RWPE1 (cell line): ENCODE data around the gene EFTUD2.

Experiments used
- CTCF ChIA-PET: fragments of 350-600 bp; sonication (Branson Sonifier 250); formaldehyde crosslinking; extraction: SDS; loops from one replicate; lab custom pipeline; 2021; lab: Yijun Ruan, JAX
- POLR2A ChIA-PET: fragments of 400-600 bp; formaldehyde crosslinking; extraction: SDS; loops from one replicate; lab custom pipeline; 2020; ENCODE audit warnings: antibody characterized with exemption; ENCODE audit not compliant: low non-redundant PET; lab: Yijun Ruan, JAX
- DNase-seq: peaks from one replicate; pipeline ENCODE4 v3.0.0; 2012; ENCODE audit warnings: low spot score
- H3K27ac ChIP-seq: fragments of 450-650 bp; 2 replicates; pipeline ENCODE4 v1.5.1; 2017
- TF ChIP-seq, protein P1 (sequence below): fragments of 450-650 bp; conservative IDR thresholded peaks from 2 replicates; pipeline ENCODE4 v1.5.1; 2017; ENCODE audit warnings: low read depth, mild to moderate bottlenecking

EFTUD2 gene

GRCh38 chr17:44926821-44927525, 27.7 kb upstream of the EFTUD2 start:
- POLR2A ChIA-PET, result no interaction called here
- TF ChIP-seq, protein P1, sequence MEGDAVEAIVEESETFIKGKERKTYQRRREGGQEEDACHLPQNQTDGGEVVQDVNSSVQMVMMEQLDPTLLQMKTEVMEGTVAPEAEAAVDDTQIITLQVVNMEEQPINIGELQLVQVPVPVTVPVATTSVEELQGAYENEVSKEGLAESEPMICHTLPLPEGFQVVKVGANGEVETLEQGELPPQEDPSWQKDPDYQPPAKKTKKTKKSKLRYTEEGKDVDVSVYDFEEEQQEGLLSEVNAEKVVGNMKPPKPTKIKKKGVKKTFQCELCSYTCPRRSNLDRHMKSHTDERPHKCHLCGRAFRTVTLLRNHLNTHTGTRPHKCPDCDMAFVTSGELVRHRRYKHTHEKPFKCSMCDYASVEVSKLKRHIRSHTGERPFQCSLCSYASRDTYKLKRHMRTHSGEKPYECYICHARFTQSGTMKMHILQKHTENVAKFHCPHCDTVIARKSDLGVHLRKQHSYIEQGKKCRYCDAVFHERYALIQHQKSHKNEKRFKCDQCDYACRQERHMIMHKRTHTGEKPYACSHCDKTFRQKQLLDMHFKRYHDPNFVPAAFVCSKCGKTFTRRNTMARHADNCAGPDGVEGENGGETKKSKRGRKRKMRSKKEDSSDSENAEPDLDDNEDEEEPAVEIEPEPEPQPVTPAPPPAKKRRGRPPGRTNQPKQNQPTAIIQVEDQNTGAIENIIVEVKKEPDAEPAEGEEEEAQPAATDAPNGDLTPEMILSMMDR, result no peak
- CTCF ChIA-PET, result interaction anchor here (1.6 kb wide), 1 partner anchor 95 kb away, joined by 8 read pairs; no protein-coding TSS in a partner anchor
- peak overlapping the region; percentile 43 for H3K27ac ChIP-seq
- DNase-seq, result no peak

DNA sequence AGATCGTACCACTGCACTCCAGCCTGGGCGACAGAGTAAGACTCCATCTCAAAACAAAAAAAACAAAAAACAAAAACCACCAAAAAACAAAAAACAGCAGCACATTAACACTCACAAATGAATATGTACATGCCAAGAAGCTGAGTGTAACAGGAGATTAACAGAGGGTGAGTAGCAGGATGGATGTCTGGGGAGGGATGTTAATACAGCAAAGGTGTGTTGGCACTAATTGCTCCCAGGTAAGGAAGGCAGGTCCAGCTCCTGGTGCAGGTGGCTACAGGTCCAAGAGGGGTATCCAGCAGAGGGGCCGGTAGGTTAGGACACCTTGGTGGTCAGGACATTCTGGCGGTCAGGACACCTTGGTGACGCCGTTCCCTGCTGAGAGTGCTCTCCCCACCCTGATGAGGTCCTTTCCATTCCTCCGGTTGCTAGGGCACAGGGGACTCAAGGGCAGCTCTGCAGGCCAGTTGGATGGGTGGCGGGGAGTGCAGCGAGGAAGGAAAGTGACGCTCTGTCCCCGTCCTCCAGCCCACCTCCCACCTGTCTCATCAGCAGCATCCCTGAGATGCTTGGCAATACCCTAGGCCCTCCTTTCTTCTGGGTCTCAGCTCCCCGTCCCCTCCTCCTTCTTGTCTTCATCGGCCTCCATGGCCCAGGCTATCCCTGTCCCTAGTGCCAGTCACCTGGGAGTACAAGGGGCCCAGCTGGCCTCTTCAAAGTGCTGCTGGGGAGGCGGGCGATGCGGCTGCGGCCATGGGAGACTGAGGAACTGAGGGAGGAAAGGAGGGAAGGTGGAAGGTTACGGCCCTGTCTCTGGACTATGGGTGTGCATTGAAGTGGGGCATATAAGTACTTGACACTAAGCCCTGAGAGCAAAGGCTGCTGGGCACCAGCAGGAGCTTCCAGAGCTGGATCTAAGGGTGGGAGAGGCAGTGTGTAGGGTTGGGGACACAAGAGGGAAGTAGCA, 26.8 kb upstream of the EFTUD2 start:
- TF ChIP-seq, protein P1, result no peak
- no peak for DNase-seq
- H3K27ac ChIP-seq, result peak overlapping the region; percentile 43
- ChIA-PET POLR2A (interaction anchor here (0.5 kb wide), 1 partner anchor 25 kb away, joined by 3 read pairs; no protein-coding TSS in a partner anchor), CTCF (interaction anchor here (1.6 kb wide), 1 partner anchor 96 kb away, joined by 8 read pairs; no protein-coding TSS in a partner anchor)

DNA sequence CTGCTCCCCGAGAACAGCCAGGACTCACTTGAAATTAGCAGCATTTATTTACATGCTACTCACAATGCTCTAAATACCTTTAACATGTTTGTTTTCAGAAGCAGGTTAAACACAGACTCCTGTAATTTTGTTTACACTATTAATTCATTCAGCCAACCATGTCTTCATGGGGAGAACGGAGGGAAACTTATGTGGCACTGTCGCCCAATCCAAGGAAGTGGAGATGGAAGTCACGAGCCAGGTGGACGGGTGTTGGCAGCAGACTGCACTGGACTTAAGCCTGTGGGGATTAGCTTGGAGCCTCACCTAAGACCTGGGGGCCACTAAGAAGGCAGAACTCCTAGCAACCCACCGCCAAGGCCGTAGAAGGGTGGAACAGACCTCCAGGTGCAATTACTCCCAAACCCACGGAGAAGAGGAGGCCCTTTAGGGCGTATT, 24.9 kb upstream of the EFTUD2 start:
- ChIA-PET CTCF (no interaction called here), POLR2A (no interaction called here)
- no peak for DNase-seq
- H3K27ac ChIP-seq, result peak overlapping the region; percentile 47
- TF ChIP-seq, protein P1, result no peak

- ChIA-PET CTCF (interaction anchor here (2.8 to 5.6 kb wide), 2 partner anchors 98 to 176 kb away, joined by 29 to 113 read pairs; no protein-coding TSS in a partner anchor), POLR2A (no interaction called here)
- TF ChIP-seq, protein P1, result no peak
- 0 out of 2 replicates have a peak overlapping the region, but pooled peaks have one; percentile 0 for H3K27ac ChIP-seq
- DNase-seq, result no peak
These were observed 23.7 kb upstream of the EFTUD2 start for GRCh38 chr17:44922746-44923470.

- ChIA-PET CTCF (interaction anchor here (0.6 to 5.6 kb wide), 3 partner anchors 99 to 275 kb away, joined by 8 to 113 read pairs (median 29); no protein-coding TSS in a partner anchor), POLR2A (no interaction called here)
- H3K27ac ChIP-seq, result no peak overlapping the region; the same call in 1 of the 2 replicates
- no peak for DNase-seq
- TF ChIP-seq, protein P1, result no peak
These were observed 22.9 kb upstream of the EFTUD2 start for GRCh38 chr17:44922136-44922535.
